ENCODE results near the gene BDP1. TPM values are rescaled to one million over a fixed set of nuclear protein-coding genes. Genes with fewer than 3 reads are reported as not detected.

Gene BDP1
- total RNA-seq, 1 donor from 2014 or later, result 36.2 TPM

- Histone ChIP-seq H3K4me1 (no peaks in the 10 kb centered on the region), H3F3A (ENCODE audit: low read depth) (peaks cover 8% of the 10 kb centered on the region), H3K9me3 (ENCODE audit: low read depth) (no peaks in the 10 kb centered on the region), H3K79me2 (ENCODE audit: low read depth) (peaks cover 18% of the 10 kb centered on the region), H3K36me3 (no peaks in the 10 kb centered on the region), H2AFZ (replicated peaks) (no peak overlapping the region), H4K20me1 (ENCODE audit: low read depth) (no peaks in the 10 kb centered on the region), H3K27ac (peak overlapping the region; percentile 38), H3K9ac (no peak overlapping the region), H3K4me2 (peak overlapping the region; percentile 67), H3K4me3 (peak overlapping the region; percentile 53), H3K27me3 (no peaks in the 10 kb centered on the region)
- Mint-ChIP-seq H3K4me1 (peaks cover 17% of the 10 kb centered on the region), H3K27ac (peak overlapping the region; percentile 18), H3K4me3 (peak overlapping the region; percentile 88), H3K9me3 (no peaks in the 10 kb centered on the region), H3K36me3 (peaks cover 7% of the 10 kb centered on the region), H3K27me3 (ENCODE audit: insufficient read depth, low read depth) (peaks cover 2% of the 10 kb centered on the region)
- DNase-seq (ENCODE audit: low spot score), result peak; percentile 36
- TF ChIP-seq EZH2 (IDR thresholded peaks at IDR 0.05) (no peak), CTCF (IDR thresholded peaks at IDR 0.05) (no peak)
Measured at GRCh38 chr5:71587766-71588532, 132.5 kb downstream of the BDP1 start.

- Mint-ChIP-seq H3K36me3 (peaks cover 7% of the 10 kb centered on the region), H3K9me3 (no peaks in the 10 kb centered on the region), H3K27ac (no peak overlapping the region), H3K4me1 (peaks cover 17% of the 10 kb centered on the region), H3K27me3 (ENCODE audit: insufficient read depth, low read depth) (peaks cover 2% of the 10 kb centered on the region), H3K4me3 (peak overlapping the region; percentile 21)
- Histone ChIP-seq H2AFZ (replicated peaks) (no peak overlapping the region), H3K79me2 (ENCODE audit: low read depth) (peaks cover 18% of the 10 kb centered on the region), H4K20me1 (ENCODE audit: low read depth) (no peaks in the 10 kb centered on the region), H3K4me2 (no peak overlapping the region), H3K4me3 (no peak overlapping the region), H3K27me3 (no peaks in the 10 kb centered on the region), H3K36me3 (no peaks in the 10 kb centered on the region), H3K4me1 (no peaks in the 10 kb centered on the region), H3F3A (ENCODE audit: low read depth) (peaks cover 8% of the 10 kb centered on the region), H3K9ac (no peak overlapping the region), H3K9me3 (ENCODE audit: low read depth) (no peaks in the 10 kb centered on the region), H3K27ac (no peak overlapping the region)
- no peak for DNase-seq (ENCODE audit: low spot score)
- no peak for TF ChIP-seq EZH2phosphoT487 (IDR thresholded peaks at IDR 0.05)
- no peak for TF ChIP-seq EZH2 (IDR thresholded peaks at IDR 0.05)
- TF ChIP-seq CTCF (IDR thresholded peaks at IDR 0.05), result no peak
Measured at GRCh38 chr5:71588533-71588885, 133.1 kb downstream of the BDP1 start.

- Mint-ChIP-seq H3K9me3 (no peaks in the 10 kb centered on the region), H3K36me3 (peaks cover 8% of the 10 kb centered on the region), H3K27ac (no peak overlapping the region), H3K27me3 (ENCODE audit: insufficient read depth, low read depth) (peaks cover 2% of the 10 kb centered on the region), H3K4me3 (no peak overlapping the region), H3K4me1 (peaks cover 17% of the 10 kb centered on the region)
- no peak overlapping the region for H3K27ac ChIP-seq
- no peaks in the 10 kb centered on the region for H3K36me3 ChIP-seq
- H3F3A ChIP-seq (ENCODE audit: low read depth), result peaks cover 8% of the 10 kb centered on the region
- H3K4me3 ChIP-seq, result no peak overlapping the region
- no peaks in the 10 kb centered on the region for H3K9me3 ChIP-seq (ENCODE audit: low read depth)
- H3K4me2 ChIP-seq, result no peak overlapping the region
- H2AFZ ChIP-seq (replicated peaks), result no peak overlapping the region
- DNase-seq (ENCODE audit: low spot score), result no peak
- no peaks in the 10 kb centered on the region for H3K4me1 ChIP-seq
- no peaks in the 10 kb centered on the region for H4K20me1 ChIP-seq (ENCODE audit: low read depth)
- H3K27me3 ChIP-seq, result no peaks in the 10 kb centered on the region
- H3K79me2 ChIP-seq (ENCODE audit: low read depth), result peaks cover 18% of the 10 kb centered on the region
- H3K9ac ChIP-seq, result no peak overlapping the region
- TF ChIP-seq CTCF (IDR thresholded peaks at IDR 0.05), result no peak
- TF ChIP-seq EZH2 (IDR thresholded peaks at IDR 0.05), result no peak
- TF ChIP-seq EZH2phosphoT487 (IDR thresholded peaks at IDR 0.05), result no peak
Measured at GRCh38 chr5:71589903-71590302, 134.5 kb downstream of the BDP1 start.

All from neural progenitor cell (in vitro differentiated cells).